ENCODE results near the gene ZER1. TPM values are rescaled to one million over a fixed set of nuclear protein-coding genes. Genes with fewer than 3 reads are reported as not detected.

The ZER1 gene
- polyA plus RNA-seq, 3 donors = 16.1 to 25.6 (median 18.0) TPM

GRCh38 chr9:128785427-128785826 is 13.7 kb upstream of the ZER1 start:
- Histone ChIP-seq H3K4me3 (replicated peaks in 1 of 3; ENCODE audit: low read depth in 2 of 3, low read length in 3 of 3) (no peak overlapping the region), H3K4me2 (replicated peaks; ENCODE audit: extremely low read depth, low read length, poor library complexity, severe bottlenecking) (no peak overlapping the region), H3K9me3 (replicated peaks in 1 of 2; ENCODE audit: control insufficient read depth in 1 of 2, insufficient read depth in 1 of 2, low read length in 2 of 2) (peaks cover 0 to 9% of the 10 kb centered on the region in 2 donors), H3K27ac (ENCODE audit: low read depth in 1 of 2, low read length in 2 of 2) (no peak overlapping the region), H3K79me2 (ENCODE audit: insufficient read depth, low read length) (peaks cover 24% of the 10 kb centered on the region), H3K9ac (ENCODE audit: insufficient read depth, low read length, poor library complexity, severe bottlenecking) (no peak overlapping the region), H3K27me3 (ENCODE audit: control insufficient read depth in 2 of 2, insufficient read depth in 2 of 2, low read length in 2 of 2) (no peaks in the 10 kb centered on the region), H3K4me1 (ENCODE audit: control insufficient read depth in 1 of 2, insufficient read depth in 2 of 2, low read length in 2 of 2) (peaks cover 37 to 43% of the 10 kb centered on the region in 2 donors), H2AFZ (ENCODE audit: insufficient read depth, low read depth, low read length, poor library complexity, severe bottlenecking) (no peak overlapping the region), H4K20me1 (ENCODE audit: insufficient read depth, low read length) (no peaks in the 10 kb centered on the region), H3K36me3 (replicated peaks in 1 of 2; ENCODE audit: control insufficient read depth in 1 of 2, insufficient read depth in 2 of 2, low read length in 2 of 2) (peaks cover 0 to 10% of the 10 kb centered on the region in 2 donors)
- no CpG with 5 or more reads among the region's 6 CpGs for WGBS (ENCODE audit: insufficient coverage)
- peaks cover 4 to 7% of the 10 kb centered on the region in 2 donors for H3K36me3 Mint-ChIP-seq
- intact Hi-C loops (cut with micrococcal nuclease) = no loop called here
- H3K27me3 Mint-ChIP-seq (ENCODE audit: low read depth in 3 of 3) = no peaks in the 10 kb centered on the region
- DNase-seq = no peak
- H3K9me3 Mint-ChIP-seq = peaks cover 0 to 9% (median 2%) of the 10 kb centered on the region in 7 donors
- no peak overlapping the region for H3K4me3 Mint-ChIP-seq
- peaks cover 38% of the 10 kb centered on the region for H3K4me1 Mint-ChIP-seq
- peak overlapping the region in 1 of 7 donors; percentile 13 for H3K27ac Mint-ChIP-seq
- TF ChIP-seq CTCF (IDR thresholded peaks at IDR 0.05) = no peak

GRCh38 chr9:128782669-128783068 is 10.9 kb upstream of the ZER1 start:
- Mint-ChIP-seq H3K9me3 (peaks cover 0 to 9% (median 4%) of the 10 kb centered on the region in 7 donors), H3K27me3 (ENCODE audit: low read depth in 3 of 3) (peaks cover 0 to 3% (median 0%) of the 10 kb centered on the region in 3 donors), H3K36me3 (no peaks in the 10 kb centered on the region), H3K27ac (peak overlapping the region in 1 of 7 donors; percentile 61), H3K4me1 (peaks cover 25% of the 10 kb centered on the region), H3K4me3 (no peak overlapping the region)
- no peaks in the 10 kb centered on the region for H3K36me3 ChIP-seq (replicated peaks in 1 of 2; ENCODE audit: control insufficient read depth in 1 of 2, insufficient read depth in 2 of 2, low read length in 2 of 2)
- intact Hi-C loops (cut with micrococcal nuclease) = no loop called here
- peaks cover 0 to 9% of the 10 kb centered on the region in 2 donors for H3K9me3 ChIP-seq (replicated peaks in 1 of 2; ENCODE audit: control insufficient read depth in 1 of 2, insufficient read depth in 1 of 2, low read length in 2 of 2)
- no peak for DNase-seq
- H3K27ac ChIP-seq (ENCODE audit: low read depth in 1 of 2, low read length in 2 of 2) = no peak overlapping the region
- H4K20me1 ChIP-seq (ENCODE audit: insufficient read depth, low read length) = no peaks in the 10 kb centered on the region
- no peaks in the 10 kb centered on the region for H3K27me3 ChIP-seq (ENCODE audit: control insufficient read depth in 2 of 2, insufficient read depth in 2 of 2, low read length in 2 of 2)
- no peak overlapping the region for H3K9ac ChIP-seq (ENCODE audit: insufficient read depth, low read length, poor library complexity, severe bottlenecking)
- no CpG with 5 or more reads among the region's 1 CpG for WGBS (ENCODE audit: insufficient coverage)
- peaks cover 29 to 32% of the 10 kb centered on the region in 2 donors for H3K4me1 ChIP-seq (ENCODE audit: control insufficient read depth in 1 of 2, insufficient read depth in 2 of 2, low read length in 2 of 2)
- H3K4me3 ChIP-seq (replicated peaks in 1 of 3; ENCODE audit: low read depth in 2 of 3, low read length in 3 of 3) = no peak overlapping the region
- TF ChIP-seq CTCF (IDR thresholded peaks at IDR 0.05) = no peak
- no peak overlapping the region for H2AFZ ChIP-seq (ENCODE audit: insufficient read depth, low read depth, low read length, poor library complexity, severe bottlenecking)
- peaks cover 5% of the 10 kb centered on the region for H3K79me2 ChIP-seq (ENCODE audit: insufficient read depth, low read length)
- no peak overlapping the region for H3K4me2 ChIP-seq (replicated peaks; ENCODE audit: extremely low read depth, low read length, poor library complexity, severe bottlenecking)

Measured in CD14-positive monocyte (primary cell).